Mononuclear cell (primary cell): Measurements from ENCODE around the gene AGXT2. TPM values are rescaled to one million over a fixed set of nuclear protein-coding genes. Genes with fewer than 3 reads are reported as not detected.

ENCODE experiments used
- H3K27me3 ChIP-seq: 2 replicates; pipeline ENCODE4 v1.6.0; 2011; ENCODE audit warnings: low read length, control low read depth; ENCODE audit not compliant: insufficient read depth
- H3K4me1 ChIP-seq: 2 replicates; pipeline ENCODE4 v1.5.1; 2011; ENCODE audit warnings: mild to moderate bottlenecking, low read length, control low read depth; ENCODE audit not compliant: insufficient read depth
- H3K4me3 ChIP-seq: 2 replicates; pipeline ENCODE4 v1.5.1; 2011; ENCODE audit warnings: mild to moderate bottlenecking, low read length, moderate library complexity
- H3K9me3 ChIP-seq: 2 replicates; pipeline ENCODE4 v1.5.1; 2011; ENCODE audit warnings: low read depth, mild to moderate bottlenecking, control low read depth, low read length
- total RNA-seq: library from RNA; depleted of rRNA; stranded (reverse); fragments of >200 nt; gene quantifications from one replicate; pipeline ENCODE4 v1.2.3, GENCODE V29; 2012

AGXT2 gene
- not detected for total RNA-seq

- Histone ChIP-seq H3K4me1 (no peaks in the 10 kb centered on the region), H3K27me3 (no peaks in the 10 kb centered on the region), H3K4me3 (no peak within 1 kb of the TSS), H3K9me3 (no peaks in the 10 kb centered on the region)
Observed at GRCh38 chr5:35047785-35048404, at the start of gene AGXT2. TSS of gene AGXT2 (minus strand) at chr5:35047949. CDS start at chr5:35047892, 57 bp downstream.

DNA sequence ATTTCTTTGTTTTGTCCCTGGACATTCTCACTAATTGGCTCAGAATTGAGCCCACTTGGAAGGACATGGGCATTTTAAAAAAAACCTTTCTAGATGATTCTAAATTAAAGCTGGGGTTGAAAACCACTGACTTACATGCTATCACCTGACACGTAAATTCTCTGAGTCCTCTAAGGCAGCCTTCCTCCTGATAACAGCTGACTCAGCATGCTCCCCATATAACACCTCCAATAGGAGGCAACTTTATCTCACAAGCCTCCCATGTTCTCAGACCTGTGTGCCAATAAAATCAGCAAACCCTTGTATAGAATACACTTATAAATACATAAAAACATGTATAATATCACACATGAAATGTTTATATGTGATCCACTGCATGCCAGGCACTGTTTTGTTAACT is 49.2 kb upstream of the AGXT2 start:
- H3K27me3 ChIP-seq: no peaks in the 10 kb centered on the region
- H3K9me3 ChIP-seq: no peaks in the 10 kb centered on the region
- no peak overlapping the region for H3K4me3 ChIP-seq
- no peaks in the 10 kb centered on the region for H3K4me1 ChIP-seq

GRCh38 chr5:35096216-35096615 is 48.5 kb upstream of the AGXT2 start:
- Histone ChIP-seq H3K27me3 (no peaks in the 10 kb centered on the region), H3K9me3 (no peaks in the 10 kb centered on the region)

GRCh38 chr5:35095366-35095765 is 47.6 kb upstream of the AGXT2 start:
- Histone ChIP-seq H3K4me3 (no peak overlapping the region), H3K4me1 (no peaks in the 10 kb centered on the region), H3K9me3 (no peaks in the 10 kb centered on the region), H3K27me3 (no peaks in the 10 kb centered on the region)

More at GRCh38 chr5:35096216-35096615, 48.5 kb upstream of the AGXT2 start:
- Histone ChIP-seq H3K4me3 (no peak overlapping the region), H3K4me1 (no peaks in the 10 kb centered on the region)

GRCh38 chr5:35094948-35095347 is 47.2 kb upstream of the AGXT2 start:
- no peak overlapping the region for H3K4me3 ChIP-seq
- no peaks in the 10 kb centered on the region for H3K4me1 ChIP-seq
- no peaks in the 10 kb centered on the region for H3K27me3 ChIP-seq
- no peaks in the 10 kb centered on the region for H3K9me3 ChIP-seq

- Histone ChIP-seq H3K4me3 (no peak overlapping the region), H3K4me1 (no peaks in the 10 kb centered on the region), H3K27me3 (no peaks in the 10 kb centered on the region), H3K9me3 (no peaks in the 10 kb centered on the region)
Observed at GRCh38 chr5:35092703-35093102, 45.0 kb upstream of the AGXT2 start.

DNA sequence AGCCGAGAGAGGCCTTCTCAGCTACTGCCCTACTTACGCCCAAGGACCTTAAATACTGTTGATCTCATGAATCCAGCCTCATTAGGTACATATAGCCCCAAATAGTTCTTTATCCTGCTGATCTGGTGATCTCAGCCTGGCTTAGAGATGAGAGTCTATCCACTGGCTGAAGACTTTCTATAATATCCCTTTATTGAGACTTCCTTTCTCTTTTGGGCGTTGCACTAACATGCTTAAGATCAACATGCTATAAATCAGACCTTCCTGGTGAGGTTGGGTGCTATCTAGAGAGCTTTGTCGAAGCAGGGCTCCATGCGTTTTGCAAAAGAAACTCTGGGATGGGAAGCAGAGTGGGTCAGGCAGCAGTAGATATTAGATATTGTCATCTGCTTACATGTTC is 44.0 kb upstream of the AGXT2 start:
- H3K4me3 ChIP-seq: no peak overlapping the region
- no peaks in the 10 kb centered on the region for H3K9me3 ChIP-seq
- no peaks in the 10 kb centered on the region for H3K27me3 ChIP-seq
- H3K4me1 ChIP-seq: no peaks in the 10 kb centered on the region

GRCh38 chr5:35089334-35090314 is 41.9 kb upstream of the AGXT2 start:
- Histone ChIP-seq H3K9me3 (no peaks in the 10 kb centered on the region), H3K27me3 (no peaks in the 10 kb centered on the region), H3K4me1 (no peaks in the 10 kb centered on the region), H3K4me3 (no peak overlapping the region)

DNA sequence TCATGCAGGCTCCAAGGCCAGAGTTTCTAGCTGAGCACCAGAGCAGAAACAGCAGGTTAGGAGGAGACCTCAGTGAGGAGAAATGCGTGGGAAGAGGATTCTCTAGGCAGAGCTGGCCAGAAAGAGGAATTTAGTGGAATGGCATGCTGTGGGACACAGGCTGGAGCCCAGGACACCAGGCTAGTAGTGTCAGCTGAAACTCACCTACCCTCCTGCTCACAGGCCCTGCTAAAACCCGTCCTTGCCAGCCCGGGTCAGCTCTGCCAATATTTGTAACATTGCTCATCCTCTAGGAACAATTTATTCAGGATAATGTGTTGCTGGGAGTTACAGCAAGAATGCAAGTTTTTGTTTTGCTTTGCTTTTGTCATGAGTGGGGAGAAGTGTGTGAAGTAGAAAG is 40.2 kb upstream of the AGXT2 start:
- H3K27me3 ChIP-seq: no peaks in the 10 kb centered on the region
- no peaks in the 10 kb centered on the region for H3K4me1 ChIP-seq
- H3K4me3 ChIP-seq: no peak overlapping the region
- no peaks in the 10 kb centered on the region for H3K9me3 ChIP-seq

DNA sequence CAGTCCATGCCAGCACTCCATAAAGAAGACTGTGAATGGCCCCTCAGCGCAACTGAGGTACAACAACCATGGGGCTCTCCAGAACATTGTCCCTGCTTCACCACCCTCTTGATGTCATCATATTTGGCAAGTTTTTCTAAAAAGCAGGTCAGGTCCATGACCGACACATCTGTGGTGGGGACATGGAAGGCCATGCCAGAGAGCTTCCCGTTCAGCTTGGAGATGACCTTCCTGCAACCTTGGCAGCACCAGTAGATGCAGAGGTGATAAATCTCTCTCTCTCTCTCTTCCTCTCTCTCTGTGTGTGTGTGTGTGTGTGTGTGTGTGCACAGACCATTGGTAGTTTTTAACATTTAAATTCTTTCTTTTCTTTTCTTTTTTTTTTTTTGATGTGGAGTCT is 35.4 kb upstream of the AGXT2 start:
- Histone ChIP-seq H3K27me3 (no peaks in the 10 kb centered on the region), H3K4me1 (no peaks in the 10 kb centered on the region), H3K9me3 (no peaks in the 10 kb centered on the region), H3K4me3 (no peak overlapping the region)

DNA sequence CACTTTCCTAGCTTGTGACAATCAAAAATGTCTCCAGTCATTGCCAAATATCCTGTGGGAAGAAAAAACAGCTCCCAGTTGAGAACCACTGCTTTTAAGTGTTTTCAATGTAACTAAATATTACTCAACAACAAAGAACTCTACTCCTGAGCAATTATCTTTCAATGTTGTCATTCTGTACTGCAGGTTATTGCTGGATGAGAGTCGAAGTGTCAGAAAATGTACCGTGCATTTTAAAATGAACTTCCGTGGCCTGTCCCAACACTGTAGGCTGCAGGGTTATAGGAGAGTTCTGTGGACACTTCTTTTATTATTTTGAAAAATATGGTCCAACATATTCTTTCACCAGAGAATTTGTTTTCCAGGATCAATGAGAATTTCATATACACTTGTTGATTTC is 34.8 kb upstream of the AGXT2 start:
- Histone ChIP-seq H3K9me3 (no peaks in the 10 kb centered on the region), H3K4me3 (no peak overlapping the region), H3K4me1 (no peaks in the 10 kb centered on the region), H3K27me3 (no peaks in the 10 kb centered on the region)

DNA sequence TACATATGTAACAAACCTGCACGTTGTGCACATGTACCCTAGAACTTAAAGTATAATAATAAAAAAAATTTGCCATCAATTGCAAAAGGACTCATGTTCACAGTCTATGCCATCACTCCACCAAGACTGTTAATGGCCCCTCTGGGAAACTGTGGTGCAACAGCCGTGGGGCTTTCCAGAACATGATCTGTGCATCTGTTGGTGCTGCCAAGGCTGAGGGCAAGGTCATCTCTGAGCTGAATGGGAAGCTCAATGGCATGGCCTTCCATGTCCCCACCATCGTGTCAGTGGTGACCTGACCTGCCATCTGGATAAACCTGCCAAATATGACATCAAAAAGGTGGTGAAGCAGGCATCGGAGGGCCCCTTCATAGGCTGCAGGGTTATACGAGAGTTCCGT is 33.4 kb upstream of the AGXT2 start:
- no peaks in the 10 kb centered on the region for H3K27me3 ChIP-seq
- no peaks in the 10 kb centered on the region for H3K9me3 ChIP-seq
- no peaks in the 10 kb centered on the region for H3K4me1 ChIP-seq
- H3K4me3 ChIP-seq: no peak overlapping the region

GRCh38 chr5:35073160-35073559 is 25.4 kb upstream of the AGXT2 start:
- Histone ChIP-seq H3K4me1 (no peaks in the 10 kb centered on the region), H3K27me3 (peaks cover 4% of the 10 kb centered on the region), H3K4me3 (no peak overlapping the region), H3K9me3 (no peaks in the 10 kb centered on the region)

DNA sequence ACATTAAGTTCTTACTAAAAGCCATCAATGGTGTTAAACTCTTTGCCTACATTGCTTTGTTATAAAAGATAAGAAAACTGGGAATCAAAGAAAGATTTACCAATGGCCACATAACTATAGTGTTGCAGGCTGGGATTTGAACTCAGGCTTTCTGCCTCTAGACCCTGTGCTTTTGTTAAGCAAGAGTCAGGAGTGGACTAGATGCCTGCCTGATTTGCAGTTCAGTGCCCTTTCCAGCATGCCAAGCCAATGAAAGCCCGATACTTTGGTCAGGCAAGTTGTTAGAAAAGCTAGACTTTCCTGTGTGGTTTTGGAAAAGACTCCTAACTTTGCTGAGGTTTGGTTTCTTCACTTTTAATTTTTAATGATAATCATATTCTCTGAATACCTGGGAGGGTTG is 21.4 kb upstream of the AGXT2 start:
- Histone ChIP-seq H3K27me3 (peaks cover 4% of the 10 kb centered on the region), H3K9me3 (no peaks in the 10 kb centered on the region), H3K4me3 (no peak overlapping the region), H3K4me1 (peaks cover 6% of the 10 kb centered on the region)

DNA sequence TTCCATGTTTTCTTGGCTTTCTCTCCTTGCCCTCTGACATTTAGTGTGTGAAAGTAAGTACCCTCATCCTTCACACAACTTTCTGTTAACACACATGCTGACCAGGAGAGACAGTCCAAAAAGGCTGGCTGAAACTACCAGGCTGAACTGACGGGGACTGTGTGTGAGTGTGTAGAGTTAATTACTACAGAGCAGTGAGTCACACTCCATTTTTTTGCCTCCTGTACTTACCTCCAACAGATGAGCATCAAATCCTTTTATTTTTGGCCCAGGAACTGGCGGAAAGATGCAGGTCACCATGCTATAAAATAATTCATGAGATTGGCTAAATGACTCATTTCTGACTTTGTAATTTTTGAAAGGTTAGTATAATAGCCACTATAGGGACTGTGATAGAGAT is 20.2 kb upstream of the AGXT2 start:
- Histone ChIP-seq H3K27me3 (no peaks in the 10 kb centered on the region), H3K4me3 (no peak overlapping the region), H3K9me3 (no peaks in the 10 kb centered on the region), H3K4me1 (peaks cover 6% of the 10 kb centered on the region)
